Measurements from ENCODE around the gene KLF11.
A peak's percentile ranks its signal among the peaks of the same experiment; 100 is the strongest.

KLF11 gene

GRCh38 chr2:10071595-10071994 lies 28.2 kb downstream of the KLF11 start:
- no peaks in the 10 kb centered on the region for H3K9me2 ChIP-seq (replicated peaks; ENCODE audit: low read depth, low read length)
- TF ChIP-seq EZH2phosphoT487 (IDR thresholded peaks at IDR 0.05; ENCODE audit: borderline replicate concordance): no peak
- 0 out of 2 replicates have a peak, but pooled peaks have one; percentile 10 for TF ChIP-seq CTCF (conservative IDR thresholded peaks at IDR 0.05; ENCODE audit: low read length)

GRCh38 chr2:10072656-10073480 lies 29.5 kb downstream of the KLF11 start:
- Histone ChIP-seq H3K36me3 (ENCODE audit: insufficient read depth, low read length) (no peaks in the 10 kb centered on the region), H3K4me1 (ENCODE audit: insufficient read depth, low read length, poor library complexity, severe bottlenecking) (peaks cover 5% of the 10 kb centered on the region), H3K9me3 (ENCODE audit: insufficient read depth, low read depth, low read length) (peaks cover 2% of the 10 kb centered on the region; the same call in 1 of the 2 replicates), H3K27me3 (ENCODE audit: insufficient read depth, low read length, poor library complexity, severe bottlenecking) (no peaks in the 10 kb centered on the region), H3K79me2 (ENCODE audit: insufficient read depth, low read length) (no peaks in the 10 kb centered on the region), H2AFZ (ENCODE audit: low read length) (peak overlapping the region; percentile 6; the same call in 1 of the 2 replicates), H3K4me3 (ENCODE audit: low read length, poor library complexity, severe bottlenecking) (no peak overlapping the region), H3K9me2 (replicated peaks; ENCODE audit: low read depth, low read length) (no peaks in the 10 kb centered on the region), H3F3A (ENCODE audit: low read depth) (no peaks in the 10 kb centered on the region), H3K4me2 (ENCODE audit: low read depth, low read length, poor library complexity, severe bottlenecking) (no peak overlapping the region), H4K20me1 (ENCODE audit: insufficient read depth, low read length, poor library complexity, severe bottlenecking) (no peaks in the 10 kb centered on the region), H3K9ac (ENCODE audit: low read depth, low read length, poor library complexity, severe bottlenecking) (no peak overlapping the region)
- TF ChIP-seq EZH2phosphoT487 (IDR thresholded peaks at IDR 0.05; ENCODE audit: borderline replicate concordance) (no peak), CTCF (conservative IDR thresholded peaks at IDR 0.05; ENCODE audit: low read length) (peak; percentile 93)

More at GRCh38 chr2:10071595-10071994, 28.2 kb downstream of the KLF11 start:
- Histone ChIP-seq H3K36me3 (ENCODE audit: insufficient read depth, low read length) (no peaks in the 10 kb centered on the region), H4K20me1 (ENCODE audit: insufficient read depth, low read length, poor library complexity, severe bottlenecking) (no peaks in the 10 kb centered on the region), H3F3A (ENCODE audit: low read depth) (no peaks in the 10 kb centered on the region), H3K9me3 (ENCODE audit: insufficient read depth, low read depth, low read length) (peaks cover 6% of the 10 kb centered on the region; the same call in 1 of the 2 replicates), H3K9ac (ENCODE audit: low read depth, low read length, poor library complexity, severe bottlenecking) (no peak overlapping the region), H3K79me2 (ENCODE audit: insufficient read depth, low read length) (no peaks in the 10 kb centered on the region), H2AFZ (ENCODE audit: low read length) (no peak overlapping the region), H3K4me1 (ENCODE audit: insufficient read depth, low read length, poor library complexity, severe bottlenecking) (peaks cover 5% of the 10 kb centered on the region), H3K4me3 (ENCODE audit: low read length, poor library complexity, severe bottlenecking) (no peak overlapping the region), H3K27me3 (ENCODE audit: insufficient read depth, low read length, poor library complexity, severe bottlenecking) (no peaks in the 10 kb centered on the region), H3K4me2 (ENCODE audit: low read depth, low read length, poor library complexity, severe bottlenecking) (no peak overlapping the region)

GRCh38 chr2:10073706-10074105 lies 30.4 kb downstream of the KLF11 start:
- peaks cover 5% of the 10 kb centered on the region for H3K4me1 ChIP-seq (ENCODE audit: insufficient read depth, low read length, poor library complexity, severe bottlenecking)
- no peaks in the 10 kb centered on the region for H4K20me1 ChIP-seq (ENCODE audit: insufficient read depth, low read length, poor library complexity, severe bottlenecking)
- H2AFZ ChIP-seq (ENCODE audit: low read length): no peak overlapping the region
- no peaks in the 10 kb centered on the region for H3K9me2 ChIP-seq (replicated peaks; ENCODE audit: low read depth, low read length)
- H3K4me2 ChIP-seq (ENCODE audit: low read depth, low read length, poor library complexity, severe bottlenecking): no peak overlapping the region
- H3K9me3 ChIP-seq (ENCODE audit: insufficient read depth, low read depth, low read length): no peaks in the 10 kb centered on the region
- no peaks in the 10 kb centered on the region for H3K36me3 ChIP-seq (ENCODE audit: insufficient read depth, low read length)
- H3K4me3 ChIP-seq (ENCODE audit: low read length, poor library complexity, severe bottlenecking): no peak overlapping the region
- H3K9ac ChIP-seq (ENCODE audit: low read depth, low read length, poor library complexity, severe bottlenecking): no peak overlapping the region
- TF ChIP-seq EZH2phosphoT487 (IDR thresholded peaks at IDR 0.05; ENCODE audit: borderline replicate concordance): no peak
- no peak for TF ChIP-seq CTCF (conservative IDR thresholded peaks at IDR 0.05; ENCODE audit: low read length)
- no peaks in the 10 kb centered on the region for H3F3A ChIP-seq (ENCODE audit: low read depth)
- no peaks in the 10 kb centered on the region for H3K79me2 ChIP-seq (ENCODE audit: insufficient read depth, low read length)
- no peaks in the 10 kb centered on the region for H3K27me3 ChIP-seq (ENCODE audit: insufficient read depth, low read length, poor library complexity, severe bottlenecking)

Measured in Loucy (cell line).